Measurements from ENCODE around the gene BCHE. TPM values are rescaled to one million over a fixed set of nuclear protein-coding genes. Genes with fewer than 3 reads are reported as not detected.

The BCHE gene
- total and polyA plus RNA-seq, 2 of the 13 experiments (the other 11 are each of a cell fraction or from before 2014, with no cell fraction given), result not detected

DNA sequence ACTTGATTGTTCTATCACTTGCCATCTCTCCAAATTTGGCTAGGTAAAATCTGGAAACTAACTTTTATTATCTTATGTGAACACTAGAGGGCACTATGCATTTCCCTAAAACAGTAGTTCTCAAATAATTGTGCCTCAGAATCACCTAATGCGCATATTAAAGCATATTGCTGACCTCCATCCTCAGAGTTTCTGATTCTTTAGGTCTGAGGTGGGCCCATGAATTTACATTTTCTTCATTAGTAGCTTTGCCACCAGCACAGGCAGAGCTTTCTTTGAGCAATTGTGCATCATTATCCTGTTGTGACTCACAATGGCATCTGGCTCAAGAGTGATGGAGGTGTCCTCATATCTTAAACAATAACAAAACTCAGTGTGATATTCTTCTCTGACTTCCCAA is 17.5 kb upstream of the BCHE start:
- Histone ChIP-seq H3K4me2 (ENCODE audit: low read depth, low read length) (no peak overlapping the region), H3K4me3 (replicated peaks in 1 of 3; ENCODE audit: insufficient read depth in 1 of 3, low read depth in 2 of 3, low read length in 3 of 3) (no peak overlapping the region), H3K9me3 (ENCODE audit: low read length) (no peaks in the 10 kb centered on the region), H4K20me1 (ENCODE audit: insufficient read depth, low read length) (no peaks in the 10 kb centered on the region), H2AFZ (ENCODE audit: low read length) (no peak overlapping the region), H3K79me2 (ENCODE audit: insufficient read depth, low read length) (no peaks in the 10 kb centered on the region), H3K9ac (ENCODE audit: insufficient read depth, low read depth, low read length) (no peak overlapping the region), H3K27ac (ENCODE audit: extremely low read length, insufficient read depth, low read length) (no peak overlapping the region), H3K4me1 (ENCODE audit: insufficient read depth, low read length) (no peaks in the 10 kb centered on the region), H3K27me3 (ENCODE audit: control insufficient read depth in 1 of 2, insufficient read depth in 2 of 2, low read length in 2 of 2) (no peaks in the 10 kb centered on the region), H3K36me3 (replicated peaks in 1 of 2; ENCODE audit: control insufficient read depth in 1 of 2, insufficient read depth in 2 of 2, low read length in 2 of 2) (no peaks in the 10 kb centered on the region)
- intact Hi-C loops (cut with micrococcal nuclease; ENCODE audit: unreplicated experiment) (loop anchor here (1.0 to 5.0 kb wide), 2 partner anchors 1178 to 1498 kb away; no protein-coding TSS in a partner anchor), in situ Hi-C loops (cut with HindIII; ENCODE audit: extremely low pct_ligation_motif_present, low pct_unique_long_range_greater_than_20kb) (loop anchor here (25.0 kb wide), 2 partner anchors 1183 to 1483 kb away; no protein-coding TSS in a partner anchor)
- no peak for ATAC-seq
- ChIA-PET POLR2A (no interaction called here), CTCF (ENCODE audit: low intra/inter-chr PET ratio, low total read pairs) (interaction anchor here (1.5 kb wide), 1 partner anchor 1178 kb away, joined by 8 read pairs; no protein-coding TSS in a partner anchor)
- WGBS (ENCODE audit: low lambda C conversion rate), result 91% methylated on average over 1 of the region's 1 CpG
- BruUV-seq (replicated peaks), result no TSS peak
- DNase-seq (ENCODE audit: low spot score), result peak; percentile 1
- no peak for FAIRE-seq
- TF ChIP-seq NCOR1 (IDR thresholded peaks at IDR 0.05; ENCODE audit: borderline replicate concordance, low read length), result no peak
- no peak for TF ChIP-seq SMAD3 (CRISPR knock-in tag; IDR thresholded peaks at IDR 0.05)
- TF ChIP-seq, protein P1, sequence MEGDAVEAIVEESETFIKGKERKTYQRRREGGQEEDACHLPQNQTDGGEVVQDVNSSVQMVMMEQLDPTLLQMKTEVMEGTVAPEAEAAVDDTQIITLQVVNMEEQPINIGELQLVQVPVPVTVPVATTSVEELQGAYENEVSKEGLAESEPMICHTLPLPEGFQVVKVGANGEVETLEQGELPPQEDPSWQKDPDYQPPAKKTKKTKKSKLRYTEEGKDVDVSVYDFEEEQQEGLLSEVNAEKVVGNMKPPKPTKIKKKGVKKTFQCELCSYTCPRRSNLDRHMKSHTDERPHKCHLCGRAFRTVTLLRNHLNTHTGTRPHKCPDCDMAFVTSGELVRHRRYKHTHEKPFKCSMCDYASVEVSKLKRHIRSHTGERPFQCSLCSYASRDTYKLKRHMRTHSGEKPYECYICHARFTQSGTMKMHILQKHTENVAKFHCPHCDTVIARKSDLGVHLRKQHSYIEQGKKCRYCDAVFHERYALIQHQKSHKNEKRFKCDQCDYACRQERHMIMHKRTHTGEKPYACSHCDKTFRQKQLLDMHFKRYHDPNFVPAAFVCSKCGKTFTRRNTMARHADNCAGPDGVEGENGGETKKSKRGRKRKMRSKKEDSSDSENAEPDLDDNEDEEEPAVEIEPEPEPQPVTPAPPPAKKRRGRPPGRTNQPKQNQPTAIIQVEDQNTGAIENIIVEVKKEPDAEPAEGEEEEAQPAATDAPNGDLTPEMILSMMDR (CRISPR knock-in tag; IDR thresholded peaks at IDR 0.05), result peak; percentile 57
- no peak for TF ChIP-seq ESRRA (CRISPR knock-in tag; IDR thresholded peaks at IDR 0.05; ENCODE audit: low read depth)
- peak; percentile 47 for TF ChIP-seq STAG1 (CRISPR knock-in tag; IDR thresholded peaks at IDR 0.05)
- TF ChIP-seq XRCC5 (optimal IDR thresholded peaks at IDR 0.05; ENCODE audit: low read length), result no peak

DNA sequence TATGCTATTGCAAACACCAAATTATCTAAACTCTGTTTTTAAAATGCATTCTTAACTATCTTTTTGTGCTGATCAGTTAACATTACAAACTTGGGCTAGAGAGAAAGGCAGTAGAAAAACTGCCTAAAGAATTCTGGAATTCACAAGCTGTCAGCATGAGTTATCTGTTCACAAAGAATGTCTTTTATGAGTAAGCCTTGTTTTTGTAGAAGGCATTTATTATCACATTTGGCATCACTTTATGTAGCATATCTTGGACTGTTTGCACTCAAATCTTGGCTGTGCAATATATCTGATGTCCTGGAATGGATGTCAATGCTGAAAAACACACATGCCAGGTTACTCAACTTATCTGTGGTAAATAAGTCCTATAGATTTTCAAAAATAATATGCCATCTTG is 15.5 kb upstream of the BCHE start:
- Histone ChIP-seq H3K79me2 (ENCODE audit: insufficient read depth, low read length) (no peaks in the 10 kb centered on the region), H3K27ac (ENCODE audit: extremely low read length, insufficient read depth, low read length) (no peak overlapping the region), H3K9ac (ENCODE audit: insufficient read depth, low read depth, low read length) (no peak overlapping the region), H3K36me3 (replicated peaks in 1 of 2; ENCODE audit: control insufficient read depth in 1 of 2, insufficient read depth in 2 of 2, low read length in 2 of 2) (no peaks in the 10 kb centered on the region), H2AFZ (ENCODE audit: low read length) (no peak overlapping the region), H4K20me1 (ENCODE audit: insufficient read depth, low read length) (no peaks in the 10 kb centered on the region), H3K4me2 (ENCODE audit: low read depth, low read length) (no peak overlapping the region), H3K9me3 (ENCODE audit: low read length) (no peaks in the 10 kb centered on the region), H3K27me3 (ENCODE audit: control insufficient read depth in 1 of 2, insufficient read depth in 2 of 2, low read length in 2 of 2) (no peaks in the 10 kb centered on the region), H3K4me1 (ENCODE audit: insufficient read depth, low read length) (no peaks in the 10 kb centered on the region), H3K4me3 (replicated peaks in 1 of 3; ENCODE audit: insufficient read depth in 1 of 3, low read depth in 2 of 3, low read length in 3 of 3) (no peak overlapping the region)
- POLR2A ChIA-PET, result no interaction called here
- no TSS peak for BruUV-seq (replicated peaks)
- in situ Hi-C loops (cut with HindIII; ENCODE audit: extremely low pct_ligation_motif_present, low pct_unique_long_range_greater_than_20kb), result loop anchor here (25.0 kb wide), 2 partner anchors 1185 to 1485 kb away; no protein-coding TSS in a partner anchor
- intact Hi-C loops (cut with micrococcal nuclease; ENCODE audit: unreplicated experiment), result loop anchor here (5.0 kb wide), 1 partner anchor 1500 kb away; no protein-coding TSS in a partner anchor
- ATAC-seq (no peak), FAIRE-seq (no peak), DNase-seq (ENCODE audit: low spot score) (no peak)
- CTCF ChIA-PET (ENCODE audit: low intra/inter-chr PET ratio, low total read pairs), result no interaction called here
- TF ChIP-seq U2AF2 (IDR thresholded peaks at IDR 0.05; ENCODE audit: low read depth, low read length), result no peak
- TF ChIP-seq, protein P2, sequence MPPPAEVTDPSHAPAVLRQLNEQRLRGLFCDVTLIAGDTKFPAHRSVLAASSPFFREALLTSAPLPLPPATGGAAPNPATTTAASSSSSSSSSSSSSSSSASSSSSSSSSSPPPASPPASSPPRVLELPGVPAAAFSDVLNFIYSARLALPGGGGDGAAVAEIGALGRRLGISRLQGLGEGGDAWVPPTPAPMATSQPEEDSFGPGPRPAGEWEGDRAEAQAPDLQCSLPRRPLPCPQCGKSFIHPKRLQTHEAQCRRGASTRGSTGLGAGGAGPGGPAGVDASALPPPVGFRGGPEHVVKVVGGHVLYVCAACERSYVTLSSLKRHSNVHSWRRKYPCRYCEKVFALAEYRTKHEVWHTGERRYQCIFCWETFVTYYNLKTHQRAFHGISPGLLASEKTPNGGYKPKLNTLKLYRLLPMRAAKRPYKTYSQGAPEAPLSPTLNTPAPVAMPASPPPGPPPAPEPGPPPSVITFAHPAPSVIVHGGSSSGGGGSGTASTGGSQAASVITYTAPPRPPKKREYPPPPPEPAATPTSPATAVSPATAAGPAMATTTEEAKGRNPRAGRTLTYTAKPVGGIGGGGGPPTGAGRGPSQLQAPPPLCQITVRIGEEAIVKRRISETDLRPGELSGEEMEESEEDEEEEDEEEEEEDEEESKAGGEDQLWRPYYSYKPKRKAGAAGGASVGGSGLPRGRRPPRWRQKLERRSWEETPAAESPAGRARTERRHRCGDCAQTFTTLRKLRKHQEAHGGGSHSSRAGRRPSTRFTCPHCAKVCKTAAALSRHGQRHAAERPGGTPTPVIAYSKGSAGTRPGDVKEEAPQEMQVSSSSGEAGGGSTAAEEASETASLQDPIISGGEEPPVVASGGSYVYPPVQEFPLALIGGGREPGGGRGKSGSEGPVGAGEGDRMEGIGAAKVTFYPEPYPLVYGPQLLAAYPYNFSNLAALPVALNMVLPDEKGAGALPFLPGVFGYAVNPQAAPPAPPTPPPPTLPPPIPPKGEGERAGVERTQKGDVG (CRISPR knock-in tag; IDR thresholded peaks at IDR 0.05; ENCODE audit: borderline replicate concordance), result no peak
- TF ChIP-seq, protein P3, sequence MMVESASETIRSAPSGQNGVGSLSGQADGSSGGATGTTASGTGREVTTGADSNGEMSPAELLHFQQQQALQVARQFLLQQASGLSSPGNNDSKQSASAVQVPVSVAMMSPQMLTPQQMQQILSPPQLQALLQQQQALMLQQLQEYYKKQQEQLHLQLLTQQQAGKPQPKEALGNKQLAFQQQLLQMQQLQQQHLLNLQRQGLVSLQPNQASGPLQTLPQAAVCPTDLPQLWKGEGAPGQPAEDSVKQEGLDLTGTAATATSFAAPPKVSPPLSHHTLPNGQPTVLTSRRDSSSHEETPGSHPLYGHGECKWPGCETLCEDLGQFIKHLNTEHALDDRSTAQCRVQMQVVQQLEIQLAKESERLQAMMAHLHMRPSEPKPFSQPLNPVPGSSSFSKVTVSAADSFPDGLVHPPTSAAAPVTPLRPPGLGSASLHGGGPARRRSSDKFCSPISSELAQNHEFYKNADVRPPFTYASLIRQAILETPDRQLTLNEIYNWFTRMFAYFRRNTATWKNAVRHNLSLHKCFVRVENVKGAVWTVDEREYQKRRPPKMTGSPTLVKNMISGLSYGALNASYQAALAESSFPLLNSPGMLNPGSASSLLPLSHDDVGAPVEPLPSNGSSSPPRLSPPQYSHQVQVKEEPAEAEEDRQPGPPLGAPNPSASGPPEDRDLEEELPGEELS (CRISPR knock-in tag; IDR thresholded peaks at IDR 0.05), result no peak
